GM12878 (cell line): ENCODE measurements around the gene CDCP1. TPM values are rescaled to one million over a fixed set of nuclear protein-coding genes. Genes with fewer than 3 reads are reported as not detected.

ENCODE experiments used
- ATAC-seq: fragments of 200-7000 bp; cut with Tn5 transposase; 3 replicates; pipeline ENCODE4 v1.9.1; 2020; ENCODE audit warnings: mild to moderate bottlenecking, moderate library complexity
- BruUV-seq: library from RNA; stranded (reverse); fragments of 400-500 nt; replicated peaks from 2 replicates; lab custom pipeline; 2021; lab: Mats Ljungman, UMichigan
- CTCF ChIA-PET: fragments of 300-600 bp; sonication (Branson Sonifier 250); formaldehyde crosslinking; extraction: SDS; loops from one replicate; lab custom pipeline; 2021; ENCODE audit warnings: inconsistent platforms; lab: Yijun Ruan, JAX
- POLR2A ChIA-PET: fragments of 350-600 bp; formaldehyde crosslinking; extraction: SDS; loops from one replicate; lab custom pipeline; 2021; ENCODE audit warnings: inconsistent platforms; lab: Charles Lee
- RAD21 ChIA-PET: fragments of 300-600 bp; sonication (Branson Sonifier 250); formaldehyde crosslinking; loops from one replicate; lab custom pipeline; 2023; ENCODE audit warnings: antibody characterized with exemption; ENCODE audit not compliant: unreplicated experiment; lab: Charles Lee
- SMC1A ChIA-PET: fragments of 300-600 bp; sonication (Branson Sonifier 250); formaldehyde crosslinking; loops from one replicate; lab custom pipeline; 2023; ENCODE audit not compliant: unreplicated experiment, uncharacterized antibody; lab: Charles Lee
- DNase-seq: peaks from one replicate; pipeline ENCODE4 v3.0.0-alpha.2; 2011; ENCODE audit warnings: low read depth, low spot score
- FAIRE-seq: peaks from 3 replicates; lab custom pipeline; 2011; peaks lifted over from hg19 to GRCh38; lab: Jason Lieb, UNC
- H2AFZ ChIP-seq: 2 replicates; pipeline ENCODE4 v1.6.0; 2011; ENCODE audit warnings: low read depth, low read length, control low read depth; ENCODE audit not compliant: control insufficient read depth
- H3K27ac ChIP-seq: 2 replicates; pipeline ENCODE4 v1.5.1; 2011; ENCODE audit warnings: control low read depth; ENCODE audit not compliant: control insufficient read depth, insufficient read depth
- H3K27me3 ChIP-seq, 2 experiments: replicated peaks in 1 of 2; 2 replicates each; pipeline versions ENCODE4 v1.6.0 to v1.6.1; 2011; ENCODE audit warnings: low read length in 1 of 2; ENCODE audit not compliant: control insufficient read depth in 2 of 2, insufficient read depth in 2 of 2
- H3K36me3 ChIP-seq, 2 experiments: 2 replicates each; pipeline ENCODE4 v1.5.1; 2011; ENCODE audit warnings: low read length in 1 of 2; ENCODE audit not compliant: control insufficient read depth in 2 of 2, insufficient read depth in 2 of 2
- H3K4me1 ChIP-seq: 2 replicates; pipeline ENCODE4 v1.6.1; 2011; ENCODE audit warnings: mild to moderate bottlenecking, low read length, moderate library complexity, mixed read lengths; ENCODE audit not compliant: control insufficient read depth, insufficient read depth
- H3K4me2 ChIP-seq: 2 replicates; pipeline ENCODE4 v1.6.0; 2011; ENCODE audit warnings: control low read depth; ENCODE audit not compliant: control insufficient read depth, insufficient read depth
- H3K4me3 ChIP-seq: fragments of 200-600 bp; sonication (generic); 2 replicates; pipeline ENCODE4 v1.5.1; 2016
- H3K79me2 ChIP-seq: 2 replicates; pipeline ENCODE4 v1.6.0; 2011; ENCODE audit warnings: low read length; ENCODE audit not compliant: control insufficient read depth, insufficient read depth
- H3K9ac ChIP-seq: 2 replicates; pipeline ENCODE4 v1.8.0; 2011; ENCODE audit warnings: low read length, control low read depth, mixed read lengths; ENCODE audit not compliant: control insufficient read depth, insufficient read depth
- H3K9me3 ChIP-seq: replicated peaks from 3 replicates; pipeline ENCODE4 v1.5.1; 2011; ENCODE audit warnings: mild to moderate bottlenecking, low read length; ENCODE audit not compliant: control insufficient read depth, insufficient read depth
- H4K20me1 ChIP-seq: 2 replicates; pipeline ENCODE4 v1.6.0; 2011; ENCODE audit not compliant: control insufficient read depth, insufficient read depth
- EP300 ChIP-seq, 2 experiments: fragments of 150-350 bp in 1 of 2; IDR thresholded peaks; 2 replicates each; pipeline ENCODE4 v1.6.1; 2011 to 2012; ENCODE audit warnings: low read depth in 2 of 2, low read length in 2 of 2, borderline replicate concordance in 1 of 2, improper control_type of control experiment in 1 of 2, inconsistent platforms in 1 of 2; ENCODE audit not compliant: control insufficient read depth in 1 of 2
- ESRRA ChIP-seq: IDR thresholded peaks from 2 replicates; pipeline ENCODE4 v1.6.1; 2012; ENCODE audit warnings: mild to moderate bottlenecking, low read length, improper control_type of control experiment
- FOS ChIP-seq: IDR thresholded peaks from 3 replicates; pipeline ENCODE4 v1.6.1; 2011; ENCODE audit warnings: borderline replicate concordance; ENCODE audit not compliant: insufficient read length; ENCODE audit errors: extremely low read depth
- HCFC1 ChIP-seq: fragments of 150-350 bp; IDR thresholded peaks from 2 replicates; pipeline ENCODE4 v1.6.1; 2014; ENCODE audit warnings: low read length
- IKZF1 ChIP-seq: fragments of 450-650 bp; conservative IDR thresholded peaks from 2 replicates; pipeline ENCODE4 v1.6.1; 2017; ENCODE audit warnings: antibody characterized with exemption, mild to moderate bottlenecking
- IKZF2 ChIP-seq, 2 experiments: fragments of 450-650 bp; IDR thresholded peaks; 2 replicates each; pipeline ENCODE4 v1.6.1; 2017; ENCODE audit warnings: mild to moderate bottlenecking in 2 of 2, moderate library complexity in 2 of 2
- MTA2 ChIP-seq: fragments of 450-650 bp; IDR thresholded peaks from 2 replicates; pipeline ENCODE4 v1.6.1; 2016; ENCODE audit warnings: low read depth, mild to moderate bottlenecking, moderate library complexity
- NFXL1 ChIP-seq: fragments of 450-650 bp; IDR thresholded peaks from 2 replicates; pipeline ENCODE4 v1.6.1; 2017; ENCODE audit warnings: antibody characterized with exemption, mild to moderate bottlenecking, borderline replicate concordance
- POLR2AphosphoS2 ChIP-seq: IDR thresholded peaks from 2 replicates; pipeline ENCODE4 v1.6.1; 2011; ENCODE audit warnings: low read depth, mild to moderate bottlenecking, low read length, improper control_type of control experiment, moderate library complexity
- POU2F2 ChIP-seq: IDR thresholded peaks from 3 replicates; pipeline ENCODE4 v1.6.1; 2011; ENCODE audit warnings: low read depth, mild to moderate bottlenecking, low read length, borderline replicate concordance
- RUNX3 ChIP-seq: IDR thresholded peaks from 2 replicates; pipeline ENCODE4 v1.6.1; 2012; ENCODE audit warnings: low read length, inconsistent platforms
- SREBF1 ChIP-seq: IDR thresholded peaks from 2 replicates; pipeline ENCODE4 v1.6.1; 2012; ENCODE audit warnings: mild to moderate bottlenecking, low read length
- STAT1 ChIP-seq: fragments of 450-650 bp; conservative IDR thresholded peaks from 2 replicates; pipeline ENCODE4 v1.6.1; 2014; ENCODE audit warnings: antibody characterized with exemption, mild to moderate bottlenecking
- SUPT20H ChIP-seq: IDR thresholded peaks from 2 replicates; pipeline ENCODE4 v1.6.1; 2011; ENCODE audit warnings: low read depth, mild to moderate bottlenecking, low read length, moderate library complexity, borderline replicate concordance; ENCODE audit not compliant: control insufficient read depth
- TCF7 ChIP-seq: IDR thresholded peaks from 2 replicates; pipeline ENCODE4 v1.6.1; 2014; ENCODE audit warnings: antibody characterized with exemption, borderline replicate concordance
- ZNF217 ChIP-seq: fragments of 450-650 bp; IDR thresholded peaks from 2 replicates; pipeline ENCODE4 v1.6.1; 2017; ENCODE audit warnings: antibody characterized with exemption, mild to moderate bottlenecking
- WGBS: methylation state at CpG from one replicate; pipeline ENCODE4 v1.1.6; 2016; ENCODE audit warnings: low lambda C conversion rate; ENCODE audit not compliant: insufficient replicate concordance, insufficient coverage; ENCODE audit errors: missing lambda C conversion rate; 5-methylcytosine and 5-hydroxymethylcytosine counted together
- in situ Hi-C: fragments of 300-500 bp; cut with MboI; formaldehyde crosslinking; loops from 9 replicates; pipeline ENCODE4 v1.14.3; 2018; ENCODE audit warnings: mixed read lengths
- intact Hi-C: fragments of 100-400 bp; cut with micrococcal nuclease; formaldehyde crosslinking; loops from one replicate; pipeline ENCODE4 v1.14.2; 2022; ENCODE audit not compliant: unreplicated experiment
- polyA plus RNA-seq, 11 experiments: library from polyadenylated mRNA; depleted of rRNA in 4 of 11; unstranded in 6 of 11; stranded (reverse) in 5 of 11; fragments of >200 nt; fragmentation: Nextera tagmentation in 4 of 11; fragmentation: Illumina TruSeq in 1 of 11; extraction: Ambion mirVana in 4 of 11; extraction: Trizol in 1 of 11; gene quantifications; 1 replicate in 1 of 11; 2 replicates in 10 of 11; pipeline versions ENCODE4 v1.2.1 to v1.2.3, GENCODE V29; 2011 to 2016; ENCODE audit warnings: inconsistent platforms in 2 of 11, missing spikeins in 2 of 11, low read depth in 1 of 11
- total RNA-seq, 4 experiments: library from RNA; depleted of rRNA in 3 of 4; stranded (reverse); fragments of >200 nt in 3 of 4; fragmentation: Illumina TruSeq in 1 of 4; extraction: Trizol in 1 of 4; gene quantifications; 2 replicates each; pipeline versions ENCODE4 v1.2.1 to v1.2.3, GENCODE V29; 2013 to 2021
- TF ChIP-seq, protein P1 (sequence below): fragments of 450-650 bp; IDR thresholded peaks from 2 replicates; pipeline ENCODE4 v1.6.1; 2017; ENCODE audit warnings: mild to moderate bottlenecking, moderate library complexity
- TF ChIP-seq, protein P2 (sequence below): fragments of 450-650 bp; IDR thresholded peaks from 2 replicates; pipeline ENCODE4 v1.6.1; 2017; ENCODE audit warnings: low read depth, mild to moderate bottlenecking, moderate library complexity

The CDCP1 gene
- total and polyA plus RNA-seq, 10 of the 15 experiments (the other 5 are each of a cell fraction or from before 2014, with no cell fraction given): 0.35 to 2.2 (median 0.86) TPM

GRCh38 chr3:45103753-45104714 lies 42.1 kb downstream of the CDCP1 start:
- FAIRE-seq (no peak), DNase-seq (no peak), ATAC-seq (no peak)
- intact Hi-C loops: no loop called here
- H3K4me3 ChIP-seq: no peak overlapping the region
- no peaks in the 10 kb centered on the region for H3K9me3 ChIP-seq
- no peaks in the 10 kb centered on the region for H4K20me1 ChIP-seq
- H3K4me1 ChIP-seq: no peaks in the 10 kb centered on the region
- in situ Hi-C loops: no loop called here
- H2AFZ ChIP-seq: no peak overlapping the region
- 46% methylated on average over 4 of the region's 4 CpGs for WGBS
- H3K27me3 ChIP-seq: no peaks in the 10 kb centered on the region; a peak in 1 of 4 replicates
- no peak overlapping the region for H3K4me2 ChIP-seq
- BruUV-seq: no TSS peak
- ChIA-PET RAD21 (interaction anchor here (0.8 to 2.0 kb wide), 7 partner anchors 10 to 106 kb away, joined by 3 to 10 read pairs (median 3); no protein-coding TSS in a partner anchor), POLR2A (interaction anchor here (1.0 to 1.4 kb wide), 2 partner anchors 14 to 23 kb away, joined by 3 to 4 read pairs; no protein-coding TSS in a partner anchor), SMC1A (interaction anchor here (0.7 to 1.9 kb wide), 7 partner anchors 14 to 62 kb away, joined by 3 to 8 read pairs (median 4); no protein-coding TSS in a partner anchor), CTCF (interaction anchor here (0.6 to 6.5 kb wide), 5 partner anchors 20 to 288 kb away, joined by 3 to 25 read pairs (median 4); no protein-coding TSS in a partner anchor)
- TF ChIP-seq HCFC1 (no peak), POU2F2 (no peak), ESRRA (no peak), MTA2 (peak; percentile 46; the same call in 1 of the 2 replicates), RUNX3 (no peak), NFXL1 (no peak), EP300 (IDR thresholded peaks at IDR 0.05; ENCODE audit: borderline replicate concordance in 1 of 2, control insufficient read depth in 1 of 2, low read depth in 2 of 2, low read length in 2 of 2) (peak in 1 of 2 experiments; percentile 20; a peak in 1 of 4 replicates), IKZF1 (peak; percentile 51), SUPT20H (no peak), TCF7 (no peak), STAT1 (no peak), POLR2AphosphoS2 (no peak), IKZF2 (IDR thresholded peaks at IDR 0.05) (peak; percentile 47; a peak in 2 of 4 replicates), FOS (no peak), ZNF217 (no peak), SREBF1 (no peak)
- TF ChIP-seq, protein P1, sequence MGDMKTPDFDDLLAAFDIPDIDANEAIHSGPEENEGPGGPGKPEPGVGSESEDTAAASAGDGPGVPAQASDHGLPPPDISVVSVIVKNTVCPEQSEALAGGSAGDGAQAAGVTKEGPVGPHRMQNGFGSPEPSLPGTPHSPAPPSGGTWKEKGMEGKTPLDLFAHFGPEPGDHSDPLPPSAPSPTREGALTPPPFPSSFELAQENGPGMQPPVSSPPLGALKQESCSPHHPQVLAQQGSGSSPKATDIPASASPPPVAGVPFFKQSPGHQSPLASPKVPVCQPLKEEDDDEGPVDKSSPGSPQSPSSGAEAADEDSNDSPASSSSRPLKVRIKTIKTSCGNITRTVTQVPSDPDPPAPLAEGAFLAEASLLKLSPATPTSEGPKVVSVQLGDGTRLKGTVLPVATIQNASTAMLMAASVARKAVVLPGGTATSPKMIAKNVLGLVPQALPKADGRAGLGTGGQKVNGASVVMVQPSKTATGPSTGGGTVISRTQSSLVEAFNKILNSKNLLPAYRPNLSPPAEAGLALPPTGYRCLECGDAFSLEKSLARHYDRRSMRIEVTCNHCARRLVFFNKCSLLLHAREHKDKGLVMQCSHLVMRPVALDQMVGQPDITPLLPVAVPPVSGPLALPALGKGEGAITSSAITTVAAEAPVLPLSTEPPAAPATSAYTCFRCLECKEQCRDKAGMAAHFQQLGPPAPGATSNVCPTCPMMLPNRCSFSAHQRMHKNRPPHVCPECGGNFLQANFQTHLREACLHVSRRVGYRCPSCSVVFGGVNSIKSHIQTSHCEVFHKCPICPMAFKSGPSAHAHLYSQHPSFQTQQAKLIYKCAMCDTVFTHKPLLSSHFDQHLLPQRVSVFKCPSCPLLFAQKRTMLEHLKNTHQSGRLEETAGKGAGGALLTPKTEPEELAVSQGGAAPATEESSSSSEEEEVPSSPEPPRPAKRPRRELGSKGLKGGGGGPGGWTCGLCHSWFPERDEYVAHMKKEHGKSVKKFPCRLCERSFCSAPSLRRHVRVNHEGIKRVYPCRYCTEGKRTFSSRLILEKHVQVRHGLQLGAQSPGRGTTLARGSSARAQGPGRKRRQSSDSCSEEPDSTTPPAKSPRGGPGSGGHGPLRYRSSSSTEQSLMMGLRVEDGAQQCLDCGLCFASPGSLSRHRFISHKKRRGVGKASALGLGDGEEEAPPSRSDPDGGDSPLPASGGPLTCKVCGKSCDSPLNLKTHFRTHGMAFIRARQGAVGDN: no peak
- TF ChIP-seq, protein P2, sequence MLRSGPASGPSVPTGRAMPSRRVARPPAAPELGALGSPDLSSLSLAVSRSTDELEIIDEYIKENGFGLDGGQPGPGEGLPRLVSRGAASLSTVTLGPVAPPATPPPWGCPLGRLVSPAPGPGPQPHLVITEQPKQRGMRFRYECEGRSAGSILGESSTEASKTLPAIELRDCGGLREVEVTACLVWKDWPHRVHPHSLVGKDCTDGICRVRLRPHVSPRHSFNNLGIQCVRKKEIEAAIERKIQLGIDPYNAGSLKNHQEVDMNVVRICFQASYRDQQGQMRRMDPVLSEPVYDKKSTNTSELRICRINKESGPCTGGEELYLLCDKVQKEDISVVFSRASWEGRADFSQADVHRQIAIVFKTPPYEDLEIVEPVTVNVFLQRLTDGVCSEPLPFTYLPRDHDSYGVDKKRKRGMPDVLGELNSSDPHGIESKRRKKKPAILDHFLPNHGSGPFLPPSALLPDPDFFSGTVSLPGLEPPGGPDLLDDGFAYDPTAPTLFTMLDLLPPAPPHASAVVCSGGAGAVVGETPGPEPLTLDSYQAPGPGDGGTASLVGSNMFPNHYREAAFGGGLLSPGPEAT: 0 out of 2 replicates have a peak, but pooled peaks have one; percentile 22
- H3K27ac ChIP-seq: no peak overlapping the region
- no peaks in the 10 kb centered on the region for H3K79me2 ChIP-seq
- no peak overlapping the region for H3K9ac ChIP-seq
- H3K36me3 ChIP-seq: no peaks in the 10 kb centered on the region
